HG03045 (cell line): Measurements from ENCODE around the gene EPB41L4B.
A peak's percentile ranks its signal among the peaks of the same experiment; 100 is the strongest.
"Not testable (repeated sequence)": the region's sequence is repeated elsewhere in the genome, so short reads cannot be mapped to it uniquely, and the experiment has no call there.

ENCODE experiments used
- ATAC-seq: cut with Tn5 transposase; IDR thresholded peaks from one replicate; pipeline ENCODE4 v1.9.1; 2021; ENCODE audit warnings: mild to moderate bottlenecking, moderate library complexity; ENCODE audit not compliant: unreplicated experiment

Gene EPB41L4B

GRCh38 chr9:109129470-109130197 is 191.2 kb downstream of the EPB41L4B start:
- ATAC-seq, result no peak

GRCh38 chr9:109126671-109127070 is 194.2 kb downstream of the EPB41L4B start:
- ATAC-seq, result not testable (repeated sequence)

GRCh38 chr9:109124121-109124520 is 196.7 kb downstream of the EPB41L4B start:
- ATAC-seq, result no peak

GRCh38 chr9:109122726-109123621 is 197.9 kb downstream of the EPB41L4B start:
- peak; percentile 27 for ATAC-seq
